NOMO-1 treated with DMSO at 0.1 percent for 48 hours (cell line): ENCODE measurements around the gene RIN1.
A peak's percentile ranks its signal among the peaks of the same experiment; 100 is the strongest.
"Not testable (repeated sequence)": the region's sequence is repeated elsewhere in the genome, so short reads cannot be mapped to it uniquely, and the experiment has no call there.

Experiments used
- DNase-seq: peaks from one replicate; lab custom pipeline; 2025; ENCODE audit not compliant: unreplicated experiment; lab: John Stamatoyannopoulos, UW

Gene RIN1

GRCh38 chr11:66360406-66361073 lies 24.3 kb upstream of the RIN1 start:
- no peak for DNase-seq

- no peak for DNase-seq
Observed at GRCh38 chr11:66359662-66360087, 23.4 kb upstream of the RIN1 start.

GRCh38 chr11:66350560-66351235 lies 14.5 kb upstream of the RIN1 start:
- not testable (repeated sequence) for DNase-seq

GRCh38 chr11:66349084-66349386 lies 12.8 kb upstream of the RIN1 start:
- no peak for DNase-seq

GRCh38 chr11:66347425-66348276 lies 11.4 kb upstream of the RIN1 start, which contains the start of gene B4GAT1:
B4GAT1 (minus strand) TSS chr11:66347629; CDS start chr11:66347545, 84 bp downstream.
- DNase-seq, result peak; percentile 79

- no peak for DNase-seq
Observed at GRCh38 chr11:66346476-66347424, 10.5 kb upstream of the RIN1 start.

- DNase-seq, result no peak
Observed at GRCh38 chr11:66345316-66345649, 9.0 kb upstream of the RIN1 start.

GRCh38 chr11:66344550-66345315 lies 8.5 kb upstream of the RIN1 start, which contains the start of gene BRMS1:
BRMS1 (minus strand) TSS chr11:66345104; CDS start chr11:66342234, 2,870 bp downstream.
- peak; percentile 95 for DNase-seq

- no peak for DNase-seq
Observed at GRCh38 chr11:66343176-66343575, 6.9 kb upstream of the RIN1 start.

- DNase-seq, result no peak
Observed at GRCh38 chr11:66341502-66342126, 5.4 kb upstream of the RIN1 start.

- DNase-seq, result no peak
Observed at GRCh38 chr11:66340596-66341501, 4.6 kb upstream of the RIN1 start.

GRCh38 chr11:66339686-66340483 lies 3.7 kb upstream of the RIN1 start:
- DNase-seq, result no peak

GRCh38 chr11:66339162-66339675 lies 3.0 kb upstream of the RIN1 start:
- DNase-seq, result no peak

GRCh38 chr11:66338276-66339161 lies 2.3 kb upstream of the RIN1 start:
- DNase-seq, result no peak

GRCh38 chr11:66337103-66337899 lies 1.1 kb upstream of the RIN1 start:
- DNase-seq, result no peak
